C4-2B (cell line): ENCODE measurements around the gene FRAS1.

Experiments
- ZFX ChIP-seq: fragments of 450-650 bp; IDR thresholded peaks from 2 replicates; pipeline ENCODE4 v1.6.1; 2017
- TF ChIP-seq, protein P1 (sequence below): fragments of 450-650 bp; conservative IDR thresholded peaks from 2 replicates; pipeline ENCODE4 v1.5.1; 2017; ENCODE audit warnings: mild to moderate bottlenecking

- TF ChIP-seq, protein P1, sequence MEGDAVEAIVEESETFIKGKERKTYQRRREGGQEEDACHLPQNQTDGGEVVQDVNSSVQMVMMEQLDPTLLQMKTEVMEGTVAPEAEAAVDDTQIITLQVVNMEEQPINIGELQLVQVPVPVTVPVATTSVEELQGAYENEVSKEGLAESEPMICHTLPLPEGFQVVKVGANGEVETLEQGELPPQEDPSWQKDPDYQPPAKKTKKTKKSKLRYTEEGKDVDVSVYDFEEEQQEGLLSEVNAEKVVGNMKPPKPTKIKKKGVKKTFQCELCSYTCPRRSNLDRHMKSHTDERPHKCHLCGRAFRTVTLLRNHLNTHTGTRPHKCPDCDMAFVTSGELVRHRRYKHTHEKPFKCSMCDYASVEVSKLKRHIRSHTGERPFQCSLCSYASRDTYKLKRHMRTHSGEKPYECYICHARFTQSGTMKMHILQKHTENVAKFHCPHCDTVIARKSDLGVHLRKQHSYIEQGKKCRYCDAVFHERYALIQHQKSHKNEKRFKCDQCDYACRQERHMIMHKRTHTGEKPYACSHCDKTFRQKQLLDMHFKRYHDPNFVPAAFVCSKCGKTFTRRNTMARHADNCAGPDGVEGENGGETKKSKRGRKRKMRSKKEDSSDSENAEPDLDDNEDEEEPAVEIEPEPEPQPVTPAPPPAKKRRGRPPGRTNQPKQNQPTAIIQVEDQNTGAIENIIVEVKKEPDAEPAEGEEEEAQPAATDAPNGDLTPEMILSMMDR: no peak
- no peak for TF ChIP-seq ZFX
Measured at GRCh38 chr4:78551420-78552351, 494.6 kb downstream of the FRAS1 start, which contains the start of gene ANXA3.
